Karpas-422 (cell line): ENCODE data around the gene RAPGEF5. TPM values are rescaled to one million over a fixed set of nuclear protein-coding genes. Genes with fewer than 3 reads are reported as not detected.

Experiments used
- DNase-seq: peaks from one replicate; pipeline ENCODE4 v3.0.0-alpha.2; 2015
- H2AFZ ChIP-seq: fragments of 200-600 bp; sonication (generic); 2 replicates; pipeline ENCODE4 v1.6.1; 2014; ENCODE audit warnings: antibody characterized with exemption, low read length, mixed read lengths
- H3K27ac ChIP-seq: fragments of 200-600 bp; sonication (generic); 2 replicates; pipeline ENCODE4 v1.5.1; 2014; ENCODE audit warnings: mild to moderate bottlenecking, low read length, moderate library complexity
- H3K27me3 ChIP-seq: fragments of 200-600 bp; sonication (generic); 2 replicates; pipeline ENCODE4 v1.6.1; 2014; ENCODE audit warnings: low read length, mixed read lengths
- H3K36me3 ChIP-seq: fragments of 200-600 bp; sonication (generic); 2 replicates; pipeline ENCODE4 v1.6.1; 2014; ENCODE audit warnings: low read length, mixed read lengths; ENCODE audit not compliant: insufficient read depth
- H3K4me1 ChIP-seq: fragments of 200-600 bp; sonication (generic); 2 replicates; pipeline ENCODE4 v1.6.1; 2014; ENCODE audit warnings: mild to moderate bottlenecking, low read length, mixed read lengths
- H3K4me2 ChIP-seq: fragments of 200-600 bp; sonication (generic); 2 replicates; pipeline ENCODE4 v1.6.1; 2014; ENCODE audit warnings: low read length, low read depth, mild to moderate bottlenecking; ENCODE audit not compliant: poor library complexity, severe bottlenecking
- H3K4me3 ChIP-seq: fragments of 200-600 bp; sonication (generic); 2 replicates; pipeline ENCODE4 v1.5.1; 2014; ENCODE audit warnings: mild to moderate bottlenecking, antibody characterized with exemption, low read length, mixed read lengths
- H3K79me2 ChIP-seq: fragments of 200-600 bp; sonication (generic); 2 replicates; pipeline ENCODE4 v1.6.1; 2014; ENCODE audit warnings: mild to moderate bottlenecking, low read length, mixed read lengths
- H3K9ac ChIP-seq: fragments of 200-600 bp; sonication (generic); 2 replicates; pipeline ENCODE4 v1.6.0; 2014; ENCODE audit warnings: low read length
- H3K9me2 ChIP-seq: fragments of 200-600 bp; sonication (generic), shearing (Covaris generic); replicated peaks from 2 replicates; pipeline ENCODE4 v1.6.0; 2014; ENCODE audit warnings: mild to moderate bottlenecking, low read length, moderate library complexity; ENCODE audit not compliant: insufficient read depth
- H3K9me3 ChIP-seq: fragments of 300-700, 200-600 bp; sonication (generic); 2 replicates; pipeline ENCODE4 v1.6.1; 2014; ENCODE audit warnings: low read length, mixed read lengths
- H4K20me1 ChIP-seq: fragments of 200-600 bp; sonication (generic); 2 replicates; pipeline ENCODE4 v1.6.1; 2014; ENCODE audit warnings: mild to moderate bottlenecking, antibody characterized with exemption, low read length, low read depth; ENCODE audit not compliant: insufficient read depth
- total RNA-seq: library from RNA; depleted of rRNA; stranded (reverse); fragments of >200 nt; shearing (Covaris generic); gene quantifications from 2 replicates; pipeline ENCODE4 v1.2.3, GENCODE V29; 2014; ENCODE audit warnings: low replicate concordance

The RAPGEF5 gene
- total RNA-seq, 1 experiment from 2014 or later, result 81.6 TPM

GRCh38 chr7:22231141-22231540 lies 125.8 kb downstream of the RAPGEF5 start:
- no peak overlapping the region for H2AFZ ChIP-seq
- H3K9ac ChIP-seq, result no peak overlapping the region
- H4K20me1 ChIP-seq, result no peaks in the 10 kb centered on the region
- no peaks in the 10 kb centered on the region for H3K4me1 ChIP-seq
- H3K27ac ChIP-seq, result no peak overlapping the region
- no peaks in the 10 kb centered on the region for H3K9me2 ChIP-seq
- peaks cover 44% of the 10 kb centered on the region for H3K79me2 ChIP-seq
- DNase-seq, result no peak
- no peak overlapping the region for H3K4me2 ChIP-seq
- no peaks in the 10 kb centered on the region for H3K27me3 ChIP-seq
- H3K9me3 ChIP-seq, result no peaks in the 10 kb centered on the region
- H3K36me3 ChIP-seq, result peaks cover 14% of the 10 kb centered on the region
- no peak overlapping the region for H3K4me3 ChIP-seq

DNA sequence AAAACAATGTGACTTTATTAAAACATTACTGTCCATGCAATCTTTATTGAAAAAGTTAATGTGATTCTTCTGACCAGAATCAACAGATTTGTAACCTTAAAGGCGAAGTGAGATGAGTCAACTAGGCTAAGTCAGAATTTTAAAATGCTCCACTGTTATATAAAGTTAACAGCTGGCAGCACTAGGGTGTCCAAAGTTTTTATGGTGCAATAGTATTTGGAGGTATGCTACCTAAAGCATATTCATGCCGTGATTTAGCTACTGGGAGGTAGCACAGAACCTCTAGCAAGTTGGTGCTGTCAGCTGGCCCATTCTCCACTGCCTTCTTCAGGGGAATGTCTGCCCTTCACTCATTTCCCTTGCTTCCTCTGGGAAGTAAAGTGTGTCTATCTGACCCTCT lies 126.7 kb downstream of the RAPGEF5 start:
- no peaks in the 10 kb centered on the region for H3K9me3 ChIP-seq
- H3K4me2 ChIP-seq, result no peak overlapping the region
- H3K4me3 ChIP-seq, result no peak overlapping the region
- H4K20me1 ChIP-seq, result no peaks in the 10 kb centered on the region
- no peak overlapping the region for H2AFZ ChIP-seq
- H3K4me1 ChIP-seq, result no peaks in the 10 kb centered on the region; the same call in 1 of the 2 replicates
- peaks cover 20% of the 10 kb centered on the region for H3K36me3 ChIP-seq
- no peaks in the 10 kb centered on the region for H3K9me2 ChIP-seq
- no peak overlapping the region for H3K9ac ChIP-seq
- H3K79me2 ChIP-seq, result peaks cover 40% of the 10 kb centered on the region
- no peak overlapping the region for H3K27ac ChIP-seq
- no peak for DNase-seq
- no peaks in the 10 kb centered on the region for H3K27me3 ChIP-seq

GRCh38 chr7:22229148-22229547 lies 127.8 kb downstream of the RAPGEF5 start:
- H3K9me3 ChIP-seq, result no peaks in the 10 kb centered on the region
- H3K79me2 ChIP-seq, result peaks cover 34% of the 10 kb centered on the region; the same call in 1 of the 2 replicates
- H3K36me3 ChIP-seq, result peaks cover 22% of the 10 kb centered on the region
- no peaks in the 10 kb centered on the region for H3K9me2 ChIP-seq
- DNase-seq, result no peak
- no peaks in the 10 kb centered on the region for H4K20me1 ChIP-seq
- H3K4me2 ChIP-seq, result no peak overlapping the region
- no peak overlapping the region for H3K27ac ChIP-seq
- H3K4me3 ChIP-seq, result no peak overlapping the region
- no peaks in the 10 kb centered on the region for H3K27me3 ChIP-seq
- H3K9ac ChIP-seq, result no peak overlapping the region
- H3K4me1 ChIP-seq, result no peaks in the 10 kb centered on the region; the same call in 1 of the 2 replicates
- H2AFZ ChIP-seq, result no peak overlapping the region

DNA sequence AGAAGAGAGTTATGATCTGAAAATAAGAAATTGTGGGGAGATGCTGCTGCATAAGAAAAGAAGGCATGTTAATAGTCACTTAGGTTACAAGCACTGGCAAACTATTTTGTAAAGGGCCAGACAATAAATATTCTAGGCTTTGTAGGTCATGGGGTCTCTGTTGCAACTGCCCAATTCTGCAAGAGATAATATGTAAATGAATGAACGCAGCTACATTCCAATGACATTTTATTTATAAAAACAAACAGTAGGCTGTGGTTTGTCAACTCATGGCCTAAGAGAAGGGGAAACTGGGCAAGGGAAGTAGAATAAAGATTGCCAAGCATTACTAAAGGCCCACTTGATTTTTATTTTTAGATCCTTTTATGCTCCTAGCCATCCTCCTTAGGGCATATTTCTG lies 133.1 kb downstream of the RAPGEF5 start:
- no peak overlapping the region for H3K27ac ChIP-seq
- H3K9me2 ChIP-seq, result no peaks in the 10 kb centered on the region
- peaks cover 32% of the 10 kb centered on the region for H3K36me3 ChIP-seq
- no peak for DNase-seq
- no peaks in the 10 kb centered on the region for H3K9me3 ChIP-seq
- no peaks in the 10 kb centered on the region for H4K20me1 ChIP-seq
- peaks cover 16% of the 10 kb centered on the region for H3K79me2 ChIP-seq
- no peak overlapping the region for H3K4me3 ChIP-seq
- no peaks in the 10 kb centered on the region; the same call in 1 of the 2 replicates for H3K4me1 ChIP-seq
- no peak overlapping the region for H3K4me2 ChIP-seq
- no peaks in the 10 kb centered on the region for H3K27me3 ChIP-seq
- no peak overlapping the region for H2AFZ ChIP-seq
- no peak overlapping the region for H3K9ac ChIP-seq

DNA sequence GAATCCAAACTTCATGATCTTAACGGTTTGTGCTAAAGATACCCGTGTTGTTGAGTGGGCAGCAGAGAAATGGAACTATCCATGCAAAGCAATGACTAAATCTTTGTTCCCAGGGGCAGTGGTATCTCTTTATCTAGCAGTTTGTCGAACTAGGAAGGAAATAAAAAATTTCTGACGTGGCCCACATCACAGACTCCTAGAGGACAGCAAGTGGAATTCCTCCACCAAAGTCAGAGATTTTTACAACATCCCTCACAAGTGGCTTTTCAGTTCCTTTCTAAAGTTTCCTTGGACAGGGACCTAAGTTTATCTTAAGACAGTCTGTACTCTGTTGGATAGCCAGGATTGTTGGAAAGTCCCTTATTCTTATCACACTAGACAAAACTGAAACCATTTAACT lies 136.0 kb downstream of the RAPGEF5 start:
- no peak for DNase-seq
- Histone ChIP-seq H3K79me2 (peaks cover 37% of the 10 kb centered on the region), H3K27me3 (no peaks in the 10 kb centered on the region), H3K36me3 (peaks cover 32% of the 10 kb centered on the region), H3K4me1 (no peaks in the 10 kb centered on the region; the same call in 1 of the 2 replicates), H3K9me3 (no peaks in the 10 kb centered on the region), H3K4me3 (no peak overlapping the region), H2AFZ (no peak overlapping the region), H4K20me1 (no peaks in the 10 kb centered on the region), H3K9me2 (no peaks in the 10 kb centered on the region), H3K9ac (no peak overlapping the region), H3K4me2 (no peak overlapping the region), H3K27ac (no peak overlapping the region)

DNA sequence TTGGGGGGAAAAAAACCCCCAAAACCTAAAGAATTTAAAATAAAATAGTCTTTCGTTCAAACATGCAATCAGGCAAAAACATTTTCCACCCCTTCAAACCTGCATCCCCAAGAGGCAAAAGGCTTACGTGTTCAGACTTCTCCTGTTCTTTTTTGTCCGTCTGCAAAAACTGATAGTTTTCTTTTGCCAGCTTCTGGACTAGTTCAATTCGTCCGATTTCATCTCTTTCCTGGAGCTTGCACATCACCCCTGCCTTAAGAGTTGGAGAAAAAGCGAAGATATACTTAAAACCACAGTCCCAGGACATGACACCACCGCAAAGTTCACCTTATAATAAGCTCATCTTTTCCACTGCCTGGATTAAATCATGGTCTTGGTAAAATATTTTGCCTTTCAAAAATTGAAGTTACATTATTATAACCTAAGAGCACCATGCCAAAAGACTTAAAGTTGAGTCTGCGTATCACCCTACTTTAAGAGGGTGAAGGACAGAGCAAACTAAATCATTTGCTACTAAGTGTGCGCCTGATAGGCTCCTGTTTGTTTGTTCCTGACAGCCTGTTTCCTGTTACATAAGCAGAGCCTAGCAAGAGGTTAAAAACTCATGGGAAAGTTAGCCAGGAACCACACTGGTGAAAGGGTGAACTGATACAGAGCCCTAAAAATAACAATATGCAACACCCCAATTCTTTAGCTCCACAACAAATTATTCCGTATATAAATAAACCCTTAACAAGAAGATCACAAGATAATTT lies 137.0 kb downstream of the RAPGEF5 start:
- Histone ChIP-seq H3K4me1 (no peaks in the 10 kb centered on the region), H3K27me3 (no peaks in the 10 kb centered on the region), H3K9me2 (no peaks in the 10 kb centered on the region), H3K27ac (no peak overlapping the region), H3K4me2 (no peak overlapping the region), H3K9me3 (no peaks in the 10 kb centered on the region), H3K9ac (no peak overlapping the region), H4K20me1 (no peaks in the 10 kb centered on the region), H3K36me3 (peaks cover 24% of the 10 kb centered on the region), H3K4me3 (no peak overlapping the region), H3K79me2 (peaks cover 45% of the 10 kb centered on the region), H2AFZ (no peak overlapping the region)
- DNase-seq, result no peak

DNA sequence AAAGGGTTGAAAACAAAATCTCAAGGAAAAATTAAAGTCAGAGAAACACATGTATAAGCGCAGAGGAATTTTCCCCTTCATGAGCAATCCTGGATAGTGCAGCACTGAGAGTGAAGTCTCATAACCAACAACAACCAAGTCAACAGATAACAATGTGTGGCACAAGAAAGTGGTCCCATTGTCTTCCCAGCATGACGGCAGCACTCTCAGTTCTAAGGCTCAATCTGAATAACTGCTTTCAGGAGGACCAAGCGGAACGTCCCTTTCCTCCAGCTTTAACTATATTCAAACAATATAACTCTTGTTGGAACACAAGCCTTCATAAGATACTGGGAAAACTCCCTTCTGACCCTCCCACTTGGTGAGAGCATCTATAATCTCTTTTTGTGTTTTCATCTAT lies 137.9 kb downstream of the RAPGEF5 start:
- Histone ChIP-seq H3K4me2 (no peak overlapping the region), H3K9me3 (no peaks in the 10 kb centered on the region), H3K9ac (no peak overlapping the region), H3K79me2 (peaks cover 50% of the 10 kb centered on the region), H3K27me3 (no peaks in the 10 kb centered on the region), H3K4me1 (no peaks in the 10 kb centered on the region), H4K20me1 (no peaks in the 10 kb centered on the region), H3K27ac (no peak overlapping the region), H3K4me3 (no peak overlapping the region), H2AFZ (no peak overlapping the region), H3K36me3 (peaks cover 24% of the 10 kb centered on the region), H3K9me2 (no peaks in the 10 kb centered on the region)
- no peak for DNase-seq

DNA sequence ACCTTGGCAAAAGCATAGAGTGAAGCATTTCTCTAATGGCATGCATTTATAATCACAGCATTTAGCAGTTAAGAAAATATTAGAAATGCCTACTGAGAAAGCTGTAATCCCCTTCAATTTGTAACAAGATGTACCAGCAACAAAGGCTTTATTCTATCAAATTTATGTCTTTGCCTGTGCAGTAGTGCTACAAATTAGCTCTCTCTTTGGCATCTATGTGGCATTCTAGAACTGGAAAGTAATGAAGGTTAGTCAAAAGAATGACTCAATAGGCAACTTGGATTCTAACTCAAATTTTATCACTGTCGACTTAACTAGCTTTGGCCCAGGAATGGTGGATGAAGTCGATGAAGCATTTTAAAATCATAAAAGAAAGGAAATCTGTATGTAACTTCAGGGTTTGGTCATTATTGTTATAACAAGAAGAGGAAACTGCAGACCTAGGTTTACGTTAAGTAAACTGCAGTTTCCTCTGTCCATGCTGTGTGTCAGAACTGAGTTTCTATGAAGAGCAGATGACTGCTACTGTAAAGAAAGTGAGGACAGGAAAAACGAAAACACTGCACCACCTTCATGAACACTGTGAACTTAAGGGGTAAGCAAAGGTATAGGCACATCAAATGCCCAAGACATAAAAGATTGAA lies 140.0 kb downstream of the RAPGEF5 start:
- no peak overlapping the region for H3K27ac ChIP-seq
- H3K4me2 ChIP-seq, result no peak overlapping the region
- no peak for DNase-seq
- no peaks in the 10 kb centered on the region for H3K27me3 ChIP-seq
- peaks cover 69% of the 10 kb centered on the region for H3K79me2 ChIP-seq
- no peak overlapping the region for H2AFZ ChIP-seq
- peaks cover 18% of the 10 kb centered on the region for H3K36me3 ChIP-seq
- H3K9me2 ChIP-seq, result no peaks in the 10 kb centered on the region
- H3K4me1 ChIP-seq, result no peaks in the 10 kb centered on the region; the same call in 1 of the 2 replicates
- no peaks in the 10 kb centered on the region for H3K9me3 ChIP-seq
- no peak overlapping the region for H3K9ac ChIP-seq
- H4K20me1 ChIP-seq, result no peaks in the 10 kb centered on the region
- no peak overlapping the region for H3K4me3 ChIP-seq
